HG02973 (cell line): Measurements from ENCODE around the gene ANK2.
A peak's percentile ranks its signal among the peaks of the same experiment; 100 is the strongest.

ENCODE experiments used
- ATAC-seq: cut with Tn5 transposase; IDR thresholded peaks from one replicate; pipeline ENCODE4 v1.9.1; 2021; ENCODE audit warnings: moderate library complexity; ENCODE audit not compliant: unreplicated experiment

The ANK2 gene

GRCh38 chr4:113088050-113088449 lies 38.6 kb downstream of the ANK2 start:
- no peak for ATAC-seq

- ATAC-seq, result no peak
Observed at GRCh38 chr4:113090954-113091353, 41.5 kb downstream of the ANK2 start.

DNA sequence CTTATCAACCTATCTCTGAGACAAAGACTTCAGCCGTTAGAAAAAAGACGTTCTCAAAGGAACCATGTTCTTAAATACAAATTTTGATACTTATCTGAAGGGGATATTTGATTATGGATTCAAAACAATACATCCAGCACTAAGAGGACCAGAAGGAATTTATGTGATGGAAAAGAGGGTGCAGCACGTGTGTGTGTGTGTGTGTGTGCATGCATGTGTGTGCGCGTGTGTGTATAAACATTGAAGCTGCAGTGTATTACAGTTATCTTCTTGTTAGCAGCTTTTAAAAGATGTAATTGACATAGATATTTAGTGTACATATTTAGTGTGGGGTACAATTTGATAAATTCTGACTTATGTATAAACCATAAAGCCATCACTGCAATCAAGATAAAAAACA lies 44.9 kb downstream of the ANK2 start:
- ATAC-seq, result no peak

DNA sequence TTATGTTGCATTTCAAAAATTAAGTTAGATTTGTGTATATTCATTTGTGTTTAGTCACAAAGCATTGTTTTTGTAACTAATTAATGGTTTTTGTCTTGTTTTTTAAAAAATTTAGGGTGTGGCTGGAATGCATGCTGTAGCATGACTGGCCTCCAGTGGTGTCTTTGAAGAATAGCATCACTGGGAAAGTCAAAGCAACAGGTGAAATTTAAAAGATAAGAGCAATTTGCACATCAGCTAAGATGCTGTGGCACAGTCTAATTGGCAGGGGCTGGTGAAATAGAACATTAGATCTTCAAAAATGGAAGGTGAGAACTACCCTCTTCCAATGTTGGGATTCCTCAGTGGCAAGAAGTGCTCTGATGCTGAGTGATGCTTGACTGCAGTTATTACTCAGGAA lies 45.3 kb downstream of the ANK2 start:
- peak; percentile 54 for ATAC-seq

DNA sequence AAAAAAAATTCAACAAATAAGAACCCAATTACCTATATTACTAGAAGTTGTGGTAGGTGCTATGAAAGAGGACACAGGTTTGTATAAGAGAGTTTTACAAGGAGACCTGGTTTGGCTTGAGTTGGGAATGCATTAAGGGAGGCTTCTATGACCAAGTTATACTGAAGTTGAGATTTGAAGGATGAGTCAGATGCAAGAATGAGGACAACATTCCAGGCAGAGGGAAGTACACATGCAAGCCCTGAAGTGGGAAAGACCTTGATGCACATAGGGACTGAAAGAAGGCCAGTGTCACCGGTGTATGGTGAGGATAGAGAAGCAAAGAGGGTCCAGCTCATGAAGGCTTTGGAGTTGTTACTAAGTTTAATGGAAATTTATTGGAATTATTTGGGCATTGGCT lies 52.2 kb downstream of the ANK2 start:
- no peak for ATAC-seq

- ATAC-seq, result no peak
Observed at GRCh38 chr4:113103556-113103955, 54.1 kb downstream of the ANK2 start.

DNA sequence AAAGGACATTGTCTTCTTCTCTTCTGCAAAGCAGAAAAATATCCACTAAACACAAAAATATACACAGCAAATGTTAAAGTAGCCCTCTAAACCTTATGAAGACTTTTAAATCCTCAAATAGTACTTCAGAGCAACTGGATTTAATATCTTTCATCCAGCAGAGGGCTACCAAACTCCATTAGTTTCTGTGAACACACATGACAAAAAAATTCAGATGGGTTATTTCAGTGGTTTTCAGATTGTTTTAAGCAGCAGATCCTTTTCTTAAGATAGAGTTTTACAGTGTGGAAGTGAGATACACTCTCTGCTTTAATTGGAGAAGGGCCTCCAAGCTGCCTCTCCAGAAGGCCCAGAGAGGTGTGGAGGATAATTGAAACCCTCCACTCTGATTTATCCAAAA lies 56.7 kb downstream of the ANK2 start:
- no peak for ATAC-seq

- ATAC-seq, result no peak
Observed at GRCh38 chr4:113109106-113109718, 59.8 kb downstream of the ANK2 start.

DNA sequence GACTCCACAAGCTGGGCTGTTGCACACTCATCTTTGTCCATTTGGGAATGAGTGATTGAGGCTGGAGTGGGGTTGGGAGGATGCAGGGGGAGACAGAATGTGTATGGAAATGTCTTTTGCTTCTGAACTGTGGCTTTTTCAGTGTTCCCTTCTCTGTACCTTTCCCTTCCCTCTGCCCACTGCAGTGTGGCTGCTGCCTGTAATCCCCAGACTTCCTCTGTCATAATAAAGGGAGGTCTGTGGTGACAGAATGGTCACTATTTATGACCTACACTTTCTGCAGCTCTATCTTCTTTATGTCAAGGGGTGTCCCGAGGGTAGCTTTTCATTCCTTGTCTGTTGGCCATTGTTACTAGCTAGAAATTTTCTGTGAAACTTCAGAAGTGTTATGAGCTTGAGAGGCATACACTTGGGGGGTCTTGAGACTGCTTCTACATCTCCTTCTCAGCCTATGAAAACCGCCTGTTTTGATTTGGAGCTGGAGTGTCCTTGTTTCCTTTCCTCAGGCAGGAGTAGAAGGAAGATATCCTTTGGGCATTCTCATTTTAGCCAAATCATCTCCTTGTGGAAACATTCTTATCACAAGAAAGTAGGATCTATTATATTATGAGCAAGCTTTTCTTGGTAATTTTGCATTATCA lies 63.0 kb downstream of the ANK2 start:
- no peak for ATAC-seq

GRCh38 chr4:113113151-113113550 lies 63.7 kb downstream of the ANK2 start:
- ATAC-seq, result no peak

DNA sequence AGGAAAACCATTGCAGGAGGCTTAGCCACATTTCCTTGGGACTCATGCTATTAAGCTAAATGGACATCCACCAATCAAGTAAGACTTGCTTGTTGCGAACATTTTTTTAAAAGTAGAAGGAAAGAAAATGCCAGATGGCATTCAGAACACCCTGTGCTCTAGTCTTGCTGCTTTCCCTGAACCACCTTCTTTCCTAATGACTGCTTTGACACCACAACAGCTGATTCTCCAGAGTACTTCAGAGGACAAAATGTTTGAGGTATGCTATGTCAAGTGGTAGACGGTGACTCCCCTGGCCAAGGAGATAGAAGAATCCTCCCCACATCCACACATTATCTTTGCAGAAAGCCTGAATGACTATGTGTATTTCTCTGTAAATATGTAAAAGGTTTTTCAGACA lies 65.4 kb downstream of the ANK2 start:
- ATAC-seq, result no peak

GRCh38 chr4:113116414-113117357 lies 67.2 kb downstream of the ANK2 start:
- no peak for ATAC-seq

GRCh38 chr4:113117358-113117702 lies 67.9 kb downstream of the ANK2 start:
- no peak for ATAC-seq

GRCh38 chr4:113122066-113122465 lies 72.6 kb downstream of the ANK2 start:
- ATAC-seq, result peak; percentile 54

GRCh38 chr4:113125418-113125817 lies 76.0 kb downstream of the ANK2 start:
- ATAC-seq, result no peak

GRCh38 chr4:113131136-113131535 lies 81.7 kb downstream of the ANK2 start:
- no peak for ATAC-seq

DNA sequence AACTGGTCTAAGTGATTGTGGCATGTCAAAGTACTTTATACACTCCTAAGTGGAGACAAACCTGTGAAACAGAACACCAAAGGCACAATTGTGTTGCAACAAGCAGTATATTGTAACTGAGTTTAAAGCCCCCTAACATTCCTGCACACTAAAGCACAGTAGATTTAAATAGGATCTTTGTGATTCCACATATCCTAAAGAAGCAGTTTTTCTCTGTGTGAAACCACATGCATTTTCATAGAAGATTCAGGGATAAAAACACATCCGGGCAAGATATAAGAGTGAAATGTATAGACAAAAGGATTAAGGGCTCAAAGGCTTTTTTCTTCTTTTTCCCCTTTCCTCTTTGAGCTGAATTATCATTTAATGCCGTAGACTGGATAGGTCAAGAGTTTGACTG lies 82.2 kb downstream of the ANK2 start:
- no peak for ATAC-seq

DNA sequence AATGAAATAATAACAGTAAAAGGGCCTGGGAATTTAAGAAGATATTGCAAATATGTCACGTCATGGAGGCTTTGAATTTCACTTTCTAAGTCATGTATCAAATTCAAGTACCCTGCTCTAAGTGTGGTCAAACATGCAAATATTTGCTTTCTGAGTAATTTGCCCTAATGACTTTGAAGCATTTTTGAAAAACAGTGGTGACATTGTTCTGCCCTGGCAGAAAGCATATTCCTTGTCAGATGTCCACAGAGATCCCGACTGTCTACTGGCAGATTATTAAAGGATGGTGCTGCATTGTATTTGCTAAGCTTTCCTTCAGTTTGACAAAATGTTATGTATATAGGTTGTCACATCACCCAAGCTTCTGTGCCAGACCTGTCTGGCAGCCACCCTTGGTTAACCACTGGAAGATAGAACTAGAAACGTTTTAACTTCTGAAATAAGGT lies 92.5 kb downstream of the ANK2 start:
- peak; percentile 51 for ATAC-seq

- no peak for ATAC-seq
Observed at GRCh38 chr4:113142351-113142750, 92.9 kb downstream of the ANK2 start.

- no peak for ATAC-seq
Observed at GRCh38 chr4:113144091-113144490, 94.6 kb downstream of the ANK2 start.

DNA sequence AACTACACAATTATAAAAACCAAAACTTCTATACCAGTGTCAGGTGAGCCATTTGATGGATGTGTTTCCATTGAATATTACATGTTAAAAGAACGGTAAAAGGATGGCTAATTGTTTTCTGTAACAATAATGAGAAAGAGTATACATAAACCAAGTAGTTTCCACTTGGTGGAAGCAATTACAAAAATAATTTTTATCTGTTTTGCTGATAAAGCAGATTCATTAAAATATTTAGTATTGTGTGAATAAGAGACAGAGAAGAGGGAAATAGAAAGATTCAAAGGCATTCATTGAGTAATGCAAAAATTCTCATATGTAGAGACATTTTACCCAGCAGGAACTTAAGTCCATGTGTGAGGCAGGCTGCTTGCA lies 95.7 kb downstream of the ANK2 start:
- ATAC-seq, result no peak
